ENCODE measurements around the gene PIEZO2.

DNA sequence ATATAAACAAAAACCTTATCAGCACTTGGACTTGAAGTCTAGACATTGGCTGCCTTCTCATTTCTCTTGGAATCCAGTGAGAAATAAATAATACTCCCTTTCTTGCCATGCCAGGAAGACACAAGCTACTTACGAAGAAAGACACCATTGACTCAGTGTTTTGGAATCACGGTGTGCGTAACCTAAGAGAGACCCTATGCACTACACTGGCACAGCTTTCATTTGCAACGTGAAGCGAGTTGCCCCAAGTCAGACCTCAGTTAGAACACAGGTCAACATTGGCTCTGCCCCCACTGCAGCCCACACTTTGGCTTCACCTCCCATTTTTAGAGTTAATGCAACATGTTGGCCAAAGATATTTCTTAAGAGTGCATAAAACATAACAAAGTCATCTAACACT is 54.2 kb downstream of the PIEZO2 start:
- TF ChIP-seq, protein P1, sequence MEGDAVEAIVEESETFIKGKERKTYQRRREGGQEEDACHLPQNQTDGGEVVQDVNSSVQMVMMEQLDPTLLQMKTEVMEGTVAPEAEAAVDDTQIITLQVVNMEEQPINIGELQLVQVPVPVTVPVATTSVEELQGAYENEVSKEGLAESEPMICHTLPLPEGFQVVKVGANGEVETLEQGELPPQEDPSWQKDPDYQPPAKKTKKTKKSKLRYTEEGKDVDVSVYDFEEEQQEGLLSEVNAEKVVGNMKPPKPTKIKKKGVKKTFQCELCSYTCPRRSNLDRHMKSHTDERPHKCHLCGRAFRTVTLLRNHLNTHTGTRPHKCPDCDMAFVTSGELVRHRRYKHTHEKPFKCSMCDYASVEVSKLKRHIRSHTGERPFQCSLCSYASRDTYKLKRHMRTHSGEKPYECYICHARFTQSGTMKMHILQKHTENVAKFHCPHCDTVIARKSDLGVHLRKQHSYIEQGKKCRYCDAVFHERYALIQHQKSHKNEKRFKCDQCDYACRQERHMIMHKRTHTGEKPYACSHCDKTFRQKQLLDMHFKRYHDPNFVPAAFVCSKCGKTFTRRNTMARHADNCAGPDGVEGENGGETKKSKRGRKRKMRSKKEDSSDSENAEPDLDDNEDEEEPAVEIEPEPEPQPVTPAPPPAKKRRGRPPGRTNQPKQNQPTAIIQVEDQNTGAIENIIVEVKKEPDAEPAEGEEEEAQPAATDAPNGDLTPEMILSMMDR (IDR thresholded peaks at IDR 0.05) = no peak
- TF ChIP-seq POLR2A (IDR thresholded peaks at IDR 0.05; ENCODE audit: low read depth) (no peak), POLR2AphosphoS5 (IDR thresholded peaks at IDR 0.05) (no peak)
